T follicular helper cell (primary cell): ENCODE data around the gene TBX15.
"Not testable (repeated sequence)": the region's sequence is repeated elsewhere in the genome, so short reads cannot be mapped to it uniquely, and the experiment has no call there.

Source experiments
- DNase-seq: peaks from one replicate; pipeline ENCODE4 v3.0.0-alpha.2; 2020; ENCODE audit warnings: low read depth

Gene TBX15

DNA sequence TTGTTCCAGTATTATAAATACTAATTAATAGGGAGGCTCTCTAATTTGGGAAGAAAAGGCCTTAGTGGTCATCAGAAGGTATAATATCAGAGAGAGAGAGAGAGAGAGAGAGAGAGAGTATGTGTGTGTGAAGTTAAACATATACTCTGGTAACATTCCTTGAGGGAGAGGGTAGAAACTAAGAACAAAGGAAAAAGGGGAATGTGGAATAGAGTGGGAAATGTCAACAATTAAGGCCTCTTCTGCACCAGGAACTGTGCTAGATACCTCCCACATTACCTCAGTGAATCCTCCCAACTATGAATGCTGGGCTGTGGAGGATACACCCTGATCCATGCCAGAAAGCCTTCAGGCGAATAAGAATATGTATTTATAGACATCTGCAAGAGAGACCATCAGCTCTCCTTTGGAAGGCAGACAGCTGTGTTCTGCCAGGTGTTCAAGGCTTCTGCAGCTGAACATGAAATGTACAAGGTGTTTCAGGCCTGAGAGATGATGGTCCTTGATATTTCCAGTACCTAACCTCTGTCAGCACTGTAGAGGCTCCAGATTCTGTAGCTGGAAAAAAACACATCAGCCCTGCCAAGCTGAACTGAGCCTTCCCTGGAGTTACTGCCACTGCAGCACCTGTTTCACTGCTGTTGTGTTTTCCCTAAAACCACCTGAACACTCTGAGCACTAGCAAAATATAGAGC is 29.1 kb downstream of the TBX15 start:
- no peak for DNase-seq

DNA sequence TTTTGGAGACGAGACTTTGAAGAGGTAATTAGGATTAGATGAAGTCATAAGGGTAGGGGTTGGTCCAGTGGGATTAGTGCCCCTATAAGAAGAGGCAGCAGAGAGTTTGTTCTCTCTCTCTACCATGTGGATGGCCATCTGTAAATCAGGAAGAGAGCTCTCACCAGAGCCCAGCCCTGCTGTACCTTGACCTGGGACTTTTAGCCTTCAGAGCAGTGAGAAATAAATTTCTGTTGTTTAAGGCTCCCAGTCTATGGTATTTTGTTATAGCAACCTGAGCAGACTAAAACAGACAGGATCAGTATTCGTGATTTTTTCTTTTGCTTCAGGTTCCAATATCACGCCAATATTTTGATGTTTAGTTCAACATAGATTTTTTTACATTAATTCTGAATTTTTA is 30.0 kb downstream of the TBX15 start:
- DNase-seq: no peak

DNA sequence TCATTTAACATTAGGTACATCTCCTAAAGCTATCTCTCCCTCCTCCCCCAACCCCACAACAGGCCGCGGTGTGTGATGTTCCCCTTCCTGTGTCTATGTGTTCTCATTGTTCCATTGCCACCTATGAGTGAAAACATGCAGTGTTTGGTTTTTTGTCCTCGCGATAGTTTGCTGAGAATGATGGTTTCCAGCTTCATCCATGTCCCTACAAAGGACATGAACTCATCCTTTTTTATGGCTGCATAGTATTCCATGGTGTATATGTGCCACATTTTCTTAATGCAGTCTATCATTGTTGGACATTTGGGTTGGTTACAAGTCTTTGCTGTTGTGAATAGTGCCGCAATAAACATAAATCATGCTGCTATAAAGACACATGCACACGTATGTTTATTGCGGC is 30.6 kb downstream of the TBX15 start:
- DNase-seq: not testable (repeated sequence)

DNA sequence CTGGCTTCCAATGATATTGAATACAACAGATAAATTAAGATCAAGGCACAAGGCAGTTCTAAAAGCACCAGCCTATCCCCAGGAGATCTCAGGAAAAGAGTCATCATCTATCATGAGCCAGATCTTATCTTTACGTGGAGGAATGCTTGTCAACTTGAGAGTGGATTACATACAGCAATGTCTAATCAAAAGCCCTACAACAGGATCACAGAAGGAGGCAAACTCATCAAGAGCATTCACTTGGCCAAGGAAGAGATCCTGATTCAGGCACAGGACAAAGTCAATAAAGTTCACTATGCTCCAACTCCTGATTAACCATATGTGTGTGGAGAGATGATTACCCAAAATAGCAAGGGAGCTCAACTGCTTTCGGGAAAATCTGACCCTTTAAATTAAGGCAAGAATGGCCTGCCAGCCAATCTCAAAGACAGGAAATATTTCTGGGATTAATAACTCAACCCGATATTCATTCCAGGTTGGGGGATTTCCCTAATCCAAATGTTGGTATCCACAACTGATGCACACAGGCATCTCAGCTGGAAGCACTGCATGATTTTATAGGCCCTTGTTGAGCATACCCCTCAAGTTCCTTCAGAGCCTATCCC is 33.7 kb downstream of the TBX15 start:
- no peak for DNase-seq

DNA sequence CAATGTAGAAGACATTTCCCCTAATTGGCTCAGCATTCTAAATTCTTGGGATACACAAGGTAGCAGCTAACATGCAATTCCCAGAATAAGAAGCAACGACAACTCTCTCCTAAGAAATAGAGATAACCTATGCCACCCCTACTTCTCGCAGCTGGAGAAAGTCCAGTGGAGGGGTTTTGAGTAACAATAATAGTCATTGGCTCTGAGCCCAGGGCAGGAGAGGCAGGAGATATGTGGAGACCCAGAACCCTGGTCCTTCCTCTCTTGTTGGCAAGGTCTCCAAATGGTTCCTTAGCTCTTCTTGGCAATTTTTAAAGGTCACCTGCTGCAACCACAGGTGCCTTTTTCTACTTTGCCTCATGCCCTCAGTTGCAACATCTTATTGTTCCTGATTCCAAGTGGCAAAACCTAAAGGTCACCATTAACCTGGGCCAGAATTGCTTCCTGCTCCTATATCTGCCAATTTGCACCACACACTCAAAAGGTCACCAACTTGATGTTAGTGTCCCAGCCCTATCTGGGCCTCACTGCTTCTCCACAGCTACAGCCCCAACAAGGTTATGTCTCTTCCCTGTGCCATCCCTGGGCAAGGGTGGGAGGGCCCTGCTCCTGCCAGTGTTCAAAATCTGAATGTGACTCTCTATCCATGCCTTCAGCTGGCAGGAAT is 36.7 kb downstream of the TBX15 start:
- no peak for DNase-seq

DNA sequence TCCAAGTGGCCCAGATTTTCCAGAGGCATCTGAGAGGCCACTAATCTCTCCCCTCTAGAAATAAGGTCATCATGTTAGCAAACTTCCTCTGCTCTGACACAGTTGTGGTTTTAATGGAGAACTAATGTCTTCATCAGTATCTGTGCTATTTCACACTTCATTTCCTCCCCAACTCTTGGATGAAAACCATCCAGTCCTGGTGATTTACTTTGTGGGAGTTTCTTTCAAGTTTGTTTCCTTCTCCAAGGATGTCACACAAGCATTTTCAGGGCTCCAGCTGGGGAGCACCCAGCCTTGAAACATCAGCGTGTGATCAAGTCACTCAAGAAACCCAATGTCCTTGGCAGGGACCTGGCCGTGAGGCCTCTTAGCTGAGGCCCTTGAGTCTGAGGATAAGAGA is 38.8 kb downstream of the TBX15 start:
- no peak for DNase-seq

DNA sequence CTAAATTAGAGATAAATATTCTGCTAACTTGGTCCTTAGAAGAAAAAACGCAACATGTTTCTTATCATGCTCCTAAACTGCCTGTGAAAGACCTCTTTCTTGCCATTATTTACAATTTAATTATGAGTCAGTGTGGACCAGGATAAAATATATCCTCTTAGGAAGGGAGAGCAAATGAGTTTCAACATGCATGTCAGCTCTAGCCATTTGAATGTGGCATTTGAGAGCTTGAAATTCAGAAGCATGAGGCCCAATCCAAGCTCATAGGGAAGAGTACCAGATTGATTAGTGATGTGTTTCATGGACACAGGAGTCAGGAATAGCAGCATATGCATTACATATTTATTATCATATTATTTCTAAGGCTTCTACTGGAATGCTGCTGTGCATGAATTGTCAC is 39.3 kb downstream of the TBX15 start:
- DNase-seq: no peak

DNA sequence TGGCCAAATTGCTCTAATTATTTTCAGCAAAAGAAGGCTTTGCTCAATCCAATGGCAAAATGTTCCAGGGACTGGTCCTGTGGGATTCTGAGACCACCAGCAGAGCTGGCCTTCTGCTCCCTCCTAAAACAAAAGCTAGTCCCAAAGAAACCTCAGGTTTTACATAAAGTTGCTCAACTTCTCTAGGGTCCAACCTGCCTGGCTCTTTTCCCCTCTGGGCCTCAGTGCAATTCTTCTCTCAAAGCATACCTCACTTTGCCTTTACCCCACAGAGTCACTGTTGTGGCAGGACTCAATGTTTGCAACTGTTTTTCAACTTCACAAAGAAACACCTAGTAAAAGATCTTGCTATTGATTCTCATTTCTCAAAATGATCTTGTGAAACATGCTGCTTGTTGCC is 39.8 kb downstream of the TBX15 start:
- DNase-seq: no peak

DNA sequence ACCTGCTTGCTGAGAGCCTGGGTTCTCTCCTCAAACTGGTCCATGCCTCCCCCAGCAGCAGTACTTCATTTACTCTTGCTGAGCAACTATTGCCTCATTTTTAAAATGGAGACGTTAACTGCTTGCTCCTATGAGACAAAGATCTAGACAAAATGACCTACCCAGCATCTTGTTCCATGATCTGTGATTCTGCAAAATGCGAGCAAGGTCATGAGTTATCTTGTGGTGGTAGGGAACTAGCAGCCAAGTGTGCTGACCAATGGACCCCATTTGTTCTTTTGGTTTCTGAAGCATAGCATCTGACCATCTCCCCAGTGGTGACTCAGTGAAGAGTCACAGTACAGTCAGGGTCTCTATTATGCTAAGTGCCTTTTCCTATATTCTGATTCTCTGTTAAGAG is 40.4 kb downstream of the TBX15 start:
- no peak for DNase-seq

DNA sequence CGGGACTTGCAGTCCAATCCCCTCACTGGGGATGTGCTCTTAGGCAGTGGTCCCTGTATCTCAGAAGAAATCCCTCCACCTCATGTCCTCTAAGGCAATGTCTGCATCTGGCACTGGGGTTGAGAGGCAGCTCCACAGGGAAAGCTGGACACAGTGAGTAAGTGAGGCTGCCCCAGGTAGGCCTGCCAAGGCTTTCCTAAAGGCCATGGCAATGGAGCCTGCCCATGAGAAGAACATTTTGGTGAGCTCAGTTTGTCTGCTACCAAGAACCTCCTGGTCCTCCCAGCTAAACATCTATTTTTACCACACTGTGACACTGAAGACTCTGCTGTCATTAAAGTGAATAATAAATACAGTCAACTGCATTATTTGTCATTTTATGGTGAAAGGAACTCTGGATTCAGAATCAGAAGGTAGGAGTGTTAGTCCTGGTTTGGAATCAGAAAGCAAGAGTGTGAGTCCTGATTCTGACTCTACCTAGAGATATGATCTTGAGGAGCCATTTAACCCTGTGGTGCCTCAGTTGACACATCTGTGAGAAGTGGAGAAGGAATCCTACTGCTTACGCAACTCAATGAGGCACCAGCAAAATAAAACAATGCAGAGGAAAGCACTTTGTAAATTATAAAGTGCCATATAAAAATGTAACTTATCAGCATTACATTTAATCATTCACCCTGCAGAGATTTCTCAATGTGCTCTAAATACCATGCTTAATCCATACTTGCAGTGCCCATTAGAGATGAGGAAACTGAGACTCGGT is 41.0 kb downstream of the TBX15 start:
- no peak for DNase-seq

DNA sequence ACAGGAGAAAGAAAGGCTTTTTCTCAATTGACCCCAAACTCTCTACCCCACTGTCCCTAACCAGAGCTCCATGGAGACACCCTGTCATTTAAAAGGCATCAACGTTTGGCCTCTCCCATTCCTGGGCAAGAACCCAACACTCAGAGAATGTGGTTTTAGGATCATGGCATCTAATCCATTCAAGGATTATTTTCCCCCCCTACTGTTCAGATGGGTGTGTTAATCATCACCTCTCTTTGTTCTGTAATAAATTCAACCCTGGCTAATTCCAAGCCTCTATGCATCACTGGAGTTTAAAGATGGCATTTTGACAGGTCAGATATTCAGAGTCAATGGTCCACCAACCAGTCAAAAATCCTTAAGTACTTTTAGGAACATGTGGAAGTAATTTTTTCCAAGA is 42.7 kb downstream of the TBX15 start:
- DNase-seq: no peak

DNA sequence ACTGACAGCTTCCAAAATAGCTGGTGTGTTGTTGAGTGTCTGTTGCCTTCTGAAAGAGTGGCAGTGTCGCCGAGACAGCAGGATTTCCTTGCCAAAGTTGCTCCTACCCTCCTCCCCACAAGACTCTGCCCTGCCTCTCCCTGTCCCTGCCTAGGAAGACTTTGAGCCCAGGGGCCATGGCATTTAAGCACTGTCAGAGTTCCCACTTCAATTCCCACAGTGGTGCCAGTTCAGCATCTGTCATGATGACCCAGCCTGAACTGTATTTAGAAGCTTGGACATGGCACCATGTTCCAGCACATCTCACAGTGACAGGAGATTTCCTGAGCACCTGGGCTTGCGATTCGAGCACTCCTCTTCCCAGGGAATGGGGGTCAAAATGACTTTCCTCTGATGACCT is 43.6 kb downstream of the TBX15 start:
- DNase-seq: no peak

DNA sequence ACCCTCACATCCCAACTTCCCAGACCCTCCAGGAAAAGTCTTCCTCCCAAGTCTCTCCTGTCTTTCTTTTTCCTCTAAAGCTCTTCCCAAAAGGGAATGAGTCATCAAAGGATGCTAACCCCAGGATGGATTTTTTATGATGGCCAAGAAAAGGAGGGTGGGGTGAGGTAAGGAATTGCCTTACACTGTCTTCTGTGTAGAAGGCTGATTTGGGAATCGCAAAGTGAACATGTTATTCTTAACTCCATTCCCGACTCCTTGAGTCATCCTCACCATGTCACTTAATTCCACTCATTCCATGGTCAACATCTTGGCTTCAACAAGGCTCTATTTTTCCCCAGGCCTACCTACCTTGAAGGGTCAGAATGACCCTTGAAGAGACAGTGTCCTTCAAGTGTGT is 44.0 kb downstream of the TBX15 start:
- no peak for DNase-seq

DNA sequence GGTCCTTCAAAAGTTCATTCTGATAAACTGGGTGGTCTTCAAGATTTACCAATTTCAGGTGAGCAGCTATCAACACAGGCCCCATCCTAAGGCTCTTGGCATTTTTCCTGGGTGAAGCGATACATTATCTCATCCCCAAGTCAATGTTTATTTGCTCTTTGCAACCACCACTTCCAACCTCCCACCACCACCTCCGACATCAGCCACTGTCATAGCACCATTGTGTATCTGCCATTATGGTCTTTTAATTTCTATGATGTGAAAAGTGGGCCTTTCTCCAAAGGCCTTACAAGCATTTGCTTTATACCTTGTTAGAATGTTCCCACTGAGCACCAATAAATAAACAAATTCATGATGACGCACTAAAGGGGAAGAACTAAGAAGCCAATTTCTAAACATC is 47.2 kb downstream of the TBX15 start:
- no peak for DNase-seq

DNA sequence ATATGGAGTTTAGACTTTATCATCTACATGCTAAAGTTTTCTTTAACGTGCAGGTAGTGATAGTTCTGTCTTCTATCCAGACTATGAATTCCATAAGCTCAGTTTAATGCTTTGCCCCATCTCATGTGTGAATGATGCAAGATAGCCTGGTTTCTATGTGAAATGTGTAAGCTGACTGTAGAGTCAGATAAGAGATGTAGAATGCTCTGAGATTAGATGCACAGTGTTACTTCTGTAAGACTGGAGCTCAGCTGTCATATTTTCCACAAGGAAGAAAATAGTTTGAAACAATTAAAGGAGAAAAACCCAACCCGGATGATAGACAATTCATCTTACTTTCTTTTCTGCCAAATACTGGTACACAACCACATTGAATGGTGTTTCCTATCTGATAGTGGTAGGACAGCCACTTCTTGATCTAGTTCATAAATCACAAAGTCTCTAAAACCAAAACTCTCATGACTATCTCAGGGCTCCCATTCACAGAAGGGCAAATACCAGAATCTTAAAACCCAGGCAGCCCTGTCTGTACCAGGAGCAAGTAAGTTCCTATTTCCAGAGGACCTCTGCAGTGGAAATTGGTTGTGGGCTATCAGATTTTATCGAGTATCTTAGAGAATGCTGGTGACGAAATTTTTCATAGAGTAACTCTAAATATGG is 50.6 kb downstream of the TBX15 start:
- DNase-seq: no peak

DNA sequence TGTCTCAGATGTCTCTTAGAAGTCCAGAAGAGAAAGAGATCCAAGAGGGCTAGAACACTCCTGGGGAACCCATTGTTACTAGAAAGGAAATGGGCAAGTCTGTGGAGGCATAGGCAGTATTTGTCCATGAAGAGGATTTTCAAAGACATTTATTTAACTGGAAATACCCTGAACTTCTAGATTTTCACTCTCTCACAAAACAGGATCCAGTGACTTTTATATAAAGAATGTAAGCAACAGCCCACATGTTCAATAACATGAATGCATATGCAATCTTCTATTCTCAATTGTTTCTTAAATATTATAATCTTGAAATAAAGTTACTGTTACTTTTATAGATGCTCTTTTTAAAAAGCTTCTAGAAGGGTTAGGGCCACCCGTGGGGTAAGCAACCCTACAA is 53.4 kb downstream of the TBX15 start:
- DNase-seq: no peak

DNA sequence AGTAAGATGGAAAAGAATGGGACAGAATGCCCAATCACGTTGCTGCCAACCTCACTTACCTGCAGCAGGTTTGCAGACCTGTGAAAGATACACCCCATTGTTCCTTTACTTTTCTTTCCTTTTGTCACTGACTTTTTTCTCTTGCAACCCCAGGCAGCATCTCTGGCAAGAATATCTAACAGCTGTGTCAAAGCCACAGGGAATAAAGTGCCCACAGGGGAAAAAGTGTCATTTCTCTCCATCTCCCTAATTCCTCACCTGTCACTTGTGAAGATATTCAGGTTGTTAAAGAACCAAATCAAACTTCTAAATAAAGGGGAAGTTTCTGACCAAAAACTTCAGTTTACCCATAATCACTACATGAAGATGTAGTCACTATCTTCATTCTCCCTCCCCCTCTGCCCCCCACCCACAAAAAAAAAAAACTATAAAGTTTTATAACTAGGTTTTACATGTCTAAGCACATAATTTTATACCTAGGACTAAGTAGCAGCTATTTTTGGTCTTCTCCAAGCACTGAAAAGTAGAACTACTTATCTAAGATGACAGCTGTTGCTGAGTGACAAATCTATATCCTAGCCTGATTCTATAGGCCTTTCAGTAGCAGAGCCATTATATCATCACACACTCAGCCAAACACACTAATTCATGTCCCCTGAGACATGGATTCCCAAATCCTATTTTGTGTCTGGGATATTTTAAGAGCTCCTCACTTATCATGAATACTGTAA is 54.9 kb downstream of the TBX15 start:
- DNase-seq: no peak

DNA sequence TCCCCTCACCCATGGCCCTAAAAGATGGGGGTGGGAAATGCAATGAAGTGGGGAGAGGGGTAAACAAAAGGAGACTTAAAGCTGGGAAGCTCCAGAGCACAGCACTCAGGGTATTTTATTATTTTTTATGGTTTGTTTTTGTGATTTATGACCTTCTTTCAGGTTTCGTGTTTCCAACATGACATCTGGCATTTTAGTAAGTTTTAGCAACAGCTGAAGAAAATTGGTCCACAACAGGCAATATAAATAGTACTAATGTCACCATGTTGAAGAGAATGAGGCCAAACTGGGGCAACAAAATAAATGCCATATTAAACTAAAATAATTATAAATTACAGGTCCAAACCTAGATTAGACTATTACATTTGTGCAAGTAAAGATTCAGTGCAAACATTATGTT is 56.3 kb downstream of the TBX15 start:
- DNase-seq: no peak

DNA sequence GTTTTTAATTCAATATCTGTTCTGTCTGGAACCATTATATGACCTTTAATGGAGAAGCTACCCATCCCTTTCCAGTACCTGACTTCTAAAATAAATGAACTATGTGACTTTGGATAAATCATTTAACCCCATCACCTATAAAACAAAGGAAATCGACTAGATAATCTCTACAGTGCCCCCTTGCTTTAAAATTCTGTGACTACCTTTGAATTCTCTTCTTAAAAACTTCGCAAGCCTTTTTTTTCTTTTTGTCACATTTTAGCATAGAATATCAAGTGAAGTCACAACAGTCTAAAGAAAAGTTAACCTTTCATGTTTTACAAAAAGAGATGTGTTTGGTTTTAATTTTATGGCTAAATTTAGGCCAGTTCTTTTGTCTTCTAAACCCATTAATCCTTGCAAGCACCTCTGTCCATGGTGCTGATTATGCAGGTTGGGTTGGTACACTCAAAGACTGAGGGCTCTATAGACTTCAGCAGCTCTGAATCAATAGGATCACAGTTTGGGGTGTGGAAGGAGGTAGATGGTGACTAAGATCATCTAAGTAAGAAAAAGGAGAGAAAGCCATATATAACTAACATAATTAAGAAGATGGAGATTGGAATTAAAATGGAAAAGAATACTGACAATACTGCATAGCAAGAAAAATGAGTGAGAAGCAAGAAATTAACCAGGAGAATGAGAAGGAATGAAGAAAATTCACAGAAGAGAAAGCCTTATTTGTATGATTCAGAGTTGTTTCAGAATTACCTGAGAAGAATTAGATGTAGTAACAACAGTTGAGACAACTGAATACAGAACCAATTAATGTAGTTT is 59.2 kb downstream of the TBX15 start:
- DNase-seq: no peak

DNA sequence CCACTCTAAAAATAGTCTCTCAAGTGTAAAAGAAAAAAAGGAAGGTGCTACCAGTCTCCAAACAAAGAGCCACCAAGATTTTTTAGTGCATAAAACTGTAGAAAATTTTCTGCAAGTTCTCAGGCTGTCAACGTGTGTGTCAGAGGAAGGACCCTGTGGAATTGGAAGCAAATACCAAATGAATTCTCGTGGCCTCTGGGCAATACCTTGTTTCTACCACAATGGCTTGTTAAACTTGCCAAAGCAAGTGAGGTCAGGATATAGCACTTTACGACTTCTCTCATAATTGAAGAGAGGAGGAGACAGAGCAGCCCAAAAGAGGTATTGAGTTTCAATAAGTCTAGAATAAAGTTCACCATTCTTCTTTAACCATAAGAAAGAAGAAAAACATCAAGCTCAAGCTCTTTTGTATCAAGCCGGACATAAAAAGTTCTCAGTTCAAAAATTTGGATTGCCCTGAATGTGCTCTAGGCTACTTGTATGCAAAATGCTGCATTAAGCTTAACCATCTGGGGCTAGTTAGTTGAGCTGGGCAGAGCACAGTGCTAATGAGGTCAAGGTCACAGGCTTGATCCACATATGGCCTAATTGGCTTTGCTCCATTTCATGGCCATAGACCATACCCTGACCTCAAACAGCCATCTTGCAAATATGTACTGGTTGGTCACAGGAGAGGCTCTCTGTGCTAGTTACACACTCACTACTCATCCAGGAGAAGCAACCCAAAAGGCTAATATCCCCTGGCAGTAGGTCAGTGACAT is 60.5 kb downstream of the TBX15 start:
- DNase-seq: no peak
